Stimulated activated CD4-positive, alpha-beta T cell treated with anti-CD3 and anti-CD28 coated beads, Interleukin-2, amount 100 ng/mL, for 24 hours (primary cell): Measurements from ENCODE around the gene TNC.

Source experiments
- DNase-seq, 2 donors: peaks; one replicate each; pipeline ENCODE4 v3.0.0-alpha.2; 2020

Gene TNC

GRCh38 chr9:115117999-115118878 lies at the start of gene TNC:
TSS of gene TNC (minus strand) at chr9:115118157. CDS start at chr9:115091018, 27,139 bp downstream.
- peak in 1 of 2 donors; percentile 4 for DNase-seq

DNA sequence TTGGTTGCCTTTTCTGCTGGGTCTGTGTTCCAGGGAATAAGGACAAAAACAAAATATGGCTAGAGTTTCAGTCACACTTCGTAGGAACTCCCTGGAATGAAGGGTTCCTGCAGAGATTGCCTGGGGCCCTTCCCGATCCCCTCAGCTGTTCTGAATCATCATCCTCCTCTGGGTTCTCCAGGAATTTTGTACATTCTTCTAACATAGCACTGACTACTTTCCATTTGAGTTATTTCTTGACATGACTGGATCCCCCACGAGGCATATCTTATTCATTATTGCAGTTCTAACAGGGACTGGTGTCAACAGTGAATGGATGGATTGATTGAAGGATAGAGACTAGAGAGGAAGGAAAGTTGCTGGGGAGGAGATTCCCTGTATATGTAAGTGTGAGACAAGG lies 49.2 kb upstream of the TNC start:
- no peak for DNase-seq

DNA sequence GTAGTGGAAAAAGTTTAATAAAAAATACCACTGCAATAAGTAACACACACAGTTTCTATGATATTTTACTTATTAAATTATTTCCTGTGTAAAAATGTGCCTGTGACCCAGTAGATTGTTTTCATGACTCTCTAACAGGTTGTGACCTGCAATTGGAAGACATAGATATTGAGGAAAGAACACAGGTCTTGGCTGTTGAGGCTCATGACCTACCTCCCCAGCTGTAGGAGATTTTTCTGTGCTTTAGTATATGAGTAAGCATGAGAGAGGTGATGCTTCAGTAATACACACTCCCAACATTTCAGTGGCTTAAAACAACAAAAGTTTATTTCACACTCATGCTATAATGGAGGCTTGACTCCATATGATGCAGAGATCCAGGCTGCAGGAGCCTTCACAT lies 47.3 kb upstream of the TNC start:
- no peak for DNase-seq

- no peak for DNase-seq
Observed at GRCh38 chr9:115164511-115164974, 46.6 kb upstream of the TNC start.

DNA sequence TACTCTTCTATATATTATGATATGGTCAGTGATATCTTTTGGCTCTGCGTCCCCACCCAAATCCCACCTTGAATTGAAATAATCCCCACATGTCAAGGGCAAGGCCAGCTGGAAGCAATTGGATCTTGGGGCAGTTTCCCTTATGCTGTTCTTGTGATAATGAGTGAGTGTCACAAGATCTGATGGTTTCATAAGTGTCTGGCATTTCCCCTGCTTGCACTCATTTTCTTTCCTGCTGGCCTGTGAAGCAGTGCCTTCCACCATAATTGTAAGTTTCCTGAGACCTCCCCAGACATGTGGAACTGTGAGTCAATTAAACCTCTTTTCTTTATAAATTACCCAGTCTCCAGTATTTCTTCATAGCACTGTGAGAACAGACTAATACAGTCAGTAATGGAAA lies 45.0 kb upstream of the TNC start:
- DNase-seq, result no peak

GRCh38 chr9:115161446-115161845 lies 43.5 kb upstream of the TNC start:
- DNase-seq, result no peak

- DNase-seq, result no peak
Observed at GRCh38 chr9:115158661-115159481, 40.9 kb upstream of the TNC start.

DNA sequence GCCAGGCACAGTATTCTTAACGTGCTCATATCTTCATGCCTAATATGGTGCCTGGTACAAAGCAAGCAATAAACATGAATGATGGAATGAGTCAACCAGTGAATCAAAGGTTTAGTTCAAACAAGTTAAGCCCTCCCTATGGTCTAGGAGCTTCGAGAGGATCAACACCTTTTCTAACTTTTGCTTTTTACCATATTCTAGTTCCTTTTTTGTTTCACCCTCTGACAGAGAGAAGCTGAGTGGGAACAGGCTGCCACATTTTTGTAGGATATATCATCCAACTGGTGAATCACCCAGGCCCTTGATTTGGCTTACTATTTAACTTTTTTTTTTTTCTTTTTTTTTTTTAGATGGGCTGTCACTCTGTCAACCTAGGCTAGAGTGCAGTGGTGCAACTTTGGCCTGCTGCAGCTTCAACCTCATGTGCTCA lies 39.3 kb upstream of the TNC start:
- DNase-seq, result no peak

DNA sequence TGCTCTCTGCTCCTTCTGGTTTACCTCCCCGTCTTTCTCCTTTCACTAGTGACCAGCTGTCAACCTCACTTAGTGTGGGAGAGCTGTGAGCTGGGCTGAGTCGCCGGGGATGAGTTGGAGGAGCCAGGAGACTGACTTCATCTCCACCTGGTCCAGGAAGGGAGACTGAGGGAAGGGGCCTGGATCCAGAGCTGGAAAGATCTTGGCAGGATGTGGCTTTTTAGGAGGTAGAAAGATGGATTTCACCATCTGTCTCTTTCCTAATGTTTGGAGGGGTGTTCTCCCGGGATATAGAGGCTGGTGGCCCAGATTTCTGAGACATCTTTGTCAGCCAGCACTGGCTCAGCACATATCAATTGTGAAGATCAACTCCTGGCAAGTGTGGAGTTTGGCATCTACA lies 37.1 kb upstream of the TNC start:
- no peak for DNase-seq

DNA sequence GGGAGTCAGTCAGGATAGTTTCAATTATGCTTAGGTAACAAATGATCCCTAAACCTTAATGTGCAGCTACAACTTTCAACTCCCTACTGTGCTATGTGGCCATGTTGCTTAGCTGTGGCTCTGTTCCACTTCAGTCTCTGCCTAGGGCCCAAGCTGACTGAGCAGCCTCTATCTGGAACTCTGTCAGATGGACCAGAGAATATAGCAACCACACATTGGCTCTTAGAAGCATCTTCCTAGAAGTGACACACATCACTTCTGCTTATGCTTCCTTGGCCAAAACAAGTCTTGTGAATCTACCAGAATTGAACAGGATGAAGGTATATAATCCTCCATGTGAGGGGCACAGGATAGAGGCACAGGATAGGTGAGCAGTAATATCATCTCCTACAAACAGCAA lies 36.7 kb upstream of the TNC start:
- no peak for DNase-seq

DNA sequence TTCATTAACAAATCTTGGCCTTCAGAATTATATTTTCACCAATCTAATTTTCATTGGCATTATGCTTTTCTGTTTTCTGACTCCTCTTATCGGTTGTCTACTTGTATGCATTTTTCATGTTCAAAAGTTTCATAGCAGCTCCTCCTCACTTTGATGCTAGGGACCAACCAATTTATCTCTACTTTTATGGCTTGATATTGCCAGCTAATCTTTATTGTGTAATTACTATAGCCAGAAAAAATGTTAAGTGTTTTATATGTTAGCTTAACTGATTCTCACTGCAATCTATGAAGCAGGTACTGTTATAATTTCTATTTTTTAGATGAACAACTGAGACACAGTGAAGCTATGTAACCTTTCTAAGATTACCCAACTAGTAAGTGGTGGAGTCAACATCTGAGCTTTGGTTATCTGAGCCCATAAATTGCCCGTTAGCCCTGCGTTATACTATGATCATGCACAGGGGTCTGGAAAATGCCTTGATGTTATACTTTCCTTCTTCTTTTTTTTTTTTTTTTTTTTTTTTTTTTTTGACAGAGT lies 34.4 kb upstream of the TNC start:
- no peak for DNase-seq

- no peak for DNase-seq
Observed at GRCh38 chr9:115148721-115149120, 30.8 kb upstream of the TNC start.

GRCh38 chr9:115146581-115147021 lies 28.6 kb upstream of the TNC start:
- no peak for DNase-seq

GRCh38 chr9:115144706-115145105 lies 26.7 kb upstream of the TNC start:
- DNase-seq, result no peak

DNA sequence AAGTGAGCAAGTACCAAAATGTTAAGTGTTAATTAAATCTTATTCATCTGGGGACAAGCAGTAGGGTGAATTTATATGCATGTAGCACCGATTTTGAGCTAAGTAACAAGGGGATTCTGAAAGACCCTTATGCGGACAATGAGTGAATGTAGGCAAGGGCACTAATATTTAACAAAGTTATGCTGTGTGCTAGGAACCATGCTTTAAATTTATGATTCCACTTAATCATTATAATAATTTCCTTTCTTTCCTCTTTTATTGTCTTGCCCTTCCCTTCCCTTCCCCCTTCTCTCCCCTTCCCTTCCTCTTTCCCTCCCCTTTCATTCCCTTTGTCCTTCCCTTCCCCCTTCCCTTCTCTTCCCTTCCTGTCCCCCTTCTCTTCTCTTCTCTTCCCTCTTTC lies 25.7 kb upstream of the TNC start:
- no peak for DNase-seq

DNA sequence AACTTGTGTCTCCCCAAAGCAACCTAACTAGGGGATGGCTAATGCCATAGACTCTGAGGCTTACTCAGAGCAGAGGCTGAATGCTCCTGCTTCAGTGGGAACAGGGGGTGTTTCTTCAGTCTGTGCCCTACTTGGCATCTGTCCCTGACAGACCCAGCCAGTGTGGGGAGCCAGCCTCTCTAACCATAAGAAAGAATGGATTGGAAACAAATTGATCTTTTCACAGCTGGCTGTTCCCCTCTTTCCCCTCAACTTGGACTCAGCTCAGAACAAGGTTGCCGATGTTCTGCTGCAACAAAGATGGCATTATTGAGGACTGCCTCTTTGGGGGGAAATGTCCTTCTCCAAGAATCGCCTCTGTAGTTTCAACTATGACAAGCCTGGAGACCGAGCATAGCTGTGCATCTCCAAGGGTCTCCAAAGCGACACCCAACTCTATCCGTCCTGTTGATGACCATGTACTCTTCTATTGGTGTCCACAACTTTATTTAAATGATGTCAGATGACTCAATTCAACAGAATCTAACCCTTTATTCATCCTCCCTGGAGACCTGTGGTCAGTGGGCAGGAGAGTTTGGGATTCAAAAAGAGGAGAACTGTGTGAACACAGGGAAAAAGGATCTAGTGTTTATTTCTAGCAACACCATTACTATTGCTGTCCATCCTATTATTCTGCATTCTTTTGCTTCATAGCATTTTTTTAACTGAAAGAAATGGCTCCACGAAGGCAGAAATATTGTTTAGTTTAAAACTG lies 24.7 kb upstream of the TNC start:
- DNase-seq, result no peak

GRCh38 chr9:115142090-115142489 lies 24.1 kb upstream of the TNC start:
- DNase-seq, result no peak

DNA sequence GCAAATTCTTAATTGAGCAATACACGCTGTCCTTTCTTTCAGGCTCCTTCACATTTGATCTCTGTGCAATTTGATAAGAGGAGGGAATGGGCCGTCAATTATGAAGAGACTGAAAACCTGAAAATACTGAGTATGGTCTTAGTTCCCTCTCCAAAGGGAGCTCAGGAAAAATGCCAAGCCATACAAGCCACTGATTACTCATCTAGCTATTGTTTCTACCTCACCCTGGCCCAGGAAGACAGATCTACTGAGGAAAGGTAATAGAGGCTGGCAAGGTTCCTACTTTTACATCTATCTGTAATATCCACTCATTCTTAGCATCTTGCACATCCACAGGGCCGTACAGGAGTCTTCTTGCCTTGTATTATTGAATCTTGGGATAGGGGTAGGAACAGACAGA lies 23.7 kb upstream of the TNC start:
- DNase-seq, result no peak

- no peak for DNase-seq
Observed at GRCh38 chr9:115138151-115138550, 20.2 kb upstream of the TNC start.

- no peak for DNase-seq
Observed at GRCh38 chr9:115137526-115137925, 19.6 kb upstream of the TNC start.

GRCh38 chr9:115135821-115136778 lies 18.1 kb upstream of the TNC start:
- no peak for DNase-seq

DNA sequence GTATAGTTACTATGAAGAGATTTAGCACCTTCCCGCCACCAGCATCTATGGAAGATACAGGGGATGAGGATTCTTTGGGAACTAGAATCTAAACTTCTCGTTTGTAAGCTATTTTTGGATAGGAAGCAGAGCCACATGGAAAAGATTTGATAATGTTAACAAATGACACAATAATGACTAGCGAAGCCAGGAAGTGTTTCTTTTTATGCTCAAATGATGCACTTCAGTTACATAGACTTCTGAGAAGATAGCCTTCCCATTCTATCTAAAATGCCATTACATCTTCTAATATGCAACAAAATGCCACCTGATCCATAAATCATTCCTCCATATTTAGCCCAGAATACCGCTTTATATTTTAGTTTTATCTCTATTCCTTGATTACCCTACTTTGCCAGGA lies 17.0 kb upstream of the TNC start:
- DNase-seq, result no peak
